PC-3 (cell line): ENCODE results near the gene CRTC2.

Experiments
- EZH2 ChIP-seq: fragments of 300-600 bp; sonication (generic); IDR thresholded peaks from one replicate; pipeline ENCODE4 v1.6.1; 2017; ENCODE audit warnings: antibody characterized with exemption, mild to moderate bottlenecking, low read length; ENCODE audit not compliant: unreplicated experiment
- EZH2phosphoT487 ChIP-seq: fragments of 300-600 bp; sonication (generic); IDR thresholded peaks from 2 replicates; pipeline ENCODE4 v1.6.1; 2018; ENCODE audit warnings: mild to moderate bottlenecking, antibody characterized with exemption, low read length, borderline replicate concordance
- TF ChIP-seq, protein P1 (sequence below): fragments of 300-600 bp; sonication (generic); conservative IDR thresholded peaks from 2 replicates; pipeline ENCODE4 v1.5.1; 2017; ENCODE audit warnings: antibody characterized with exemption, low read depth, mild to moderate bottlenecking, low read length

DNA sequence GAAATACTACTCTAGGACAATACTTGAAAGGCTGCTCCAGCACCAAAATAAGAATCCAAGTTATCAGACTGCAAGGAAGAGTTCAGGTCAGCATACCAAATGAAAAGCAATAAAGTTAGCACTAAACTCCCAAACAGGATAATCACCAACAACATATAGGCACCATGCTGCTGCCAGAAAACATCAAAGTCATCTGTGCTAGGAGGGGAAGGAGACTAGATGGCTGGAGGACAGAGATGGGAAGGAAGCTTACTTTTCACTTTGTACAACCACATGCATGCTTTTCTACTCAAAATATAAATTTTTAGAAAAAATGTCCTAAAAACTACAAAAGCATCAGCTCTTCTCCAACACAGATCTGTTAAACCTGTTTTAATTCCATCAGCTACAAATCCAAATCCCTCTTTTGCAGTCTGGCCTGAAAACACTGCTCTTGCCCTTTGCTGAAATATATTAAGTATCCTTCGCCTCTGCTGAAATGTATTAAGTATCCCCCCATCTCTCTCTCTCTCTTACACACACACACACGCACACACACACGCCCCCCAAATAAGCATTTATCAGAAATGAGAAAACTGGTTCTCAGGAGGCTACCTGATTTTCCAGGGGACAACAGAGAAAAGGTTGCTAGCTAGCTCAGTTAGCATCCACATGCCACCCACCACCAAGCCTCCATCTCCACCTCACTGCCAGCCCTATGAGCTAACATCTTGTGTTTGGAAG is 37.2 kb downstream of the CRTC2 start:
- TF ChIP-seq EZH2 = no peak
- TF ChIP-seq, protein P1, sequence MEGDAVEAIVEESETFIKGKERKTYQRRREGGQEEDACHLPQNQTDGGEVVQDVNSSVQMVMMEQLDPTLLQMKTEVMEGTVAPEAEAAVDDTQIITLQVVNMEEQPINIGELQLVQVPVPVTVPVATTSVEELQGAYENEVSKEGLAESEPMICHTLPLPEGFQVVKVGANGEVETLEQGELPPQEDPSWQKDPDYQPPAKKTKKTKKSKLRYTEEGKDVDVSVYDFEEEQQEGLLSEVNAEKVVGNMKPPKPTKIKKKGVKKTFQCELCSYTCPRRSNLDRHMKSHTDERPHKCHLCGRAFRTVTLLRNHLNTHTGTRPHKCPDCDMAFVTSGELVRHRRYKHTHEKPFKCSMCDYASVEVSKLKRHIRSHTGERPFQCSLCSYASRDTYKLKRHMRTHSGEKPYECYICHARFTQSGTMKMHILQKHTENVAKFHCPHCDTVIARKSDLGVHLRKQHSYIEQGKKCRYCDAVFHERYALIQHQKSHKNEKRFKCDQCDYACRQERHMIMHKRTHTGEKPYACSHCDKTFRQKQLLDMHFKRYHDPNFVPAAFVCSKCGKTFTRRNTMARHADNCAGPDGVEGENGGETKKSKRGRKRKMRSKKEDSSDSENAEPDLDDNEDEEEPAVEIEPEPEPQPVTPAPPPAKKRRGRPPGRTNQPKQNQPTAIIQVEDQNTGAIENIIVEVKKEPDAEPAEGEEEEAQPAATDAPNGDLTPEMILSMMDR = no peak
- no peak for TF ChIP-seq EZH2phosphoT487
